PFSK-1 (cell line): ENCODE data around the gene JAG2.

Source experiments
- FOXP2 ChIP-seq: optimal IDR thresholded peaks from 2 replicates; pipeline ENCODE3; 2011; ENCODE audit warnings: borderline replicate concordance, control low read depth, inconsistent platforms; ENCODE audit not compliant: insufficient read depth; ENCODE audit errors: extremely low read length, extremely low read depth
- POLR2AphosphoS5 ChIP-seq: IDR thresholded peaks from 2 replicates; pipeline ENCODE4 v1.6.1; 2012; ENCODE audit warnings: low read depth, mild to moderate bottlenecking, control low read depth, low read length, moderate library complexity
- TF ChIP-seq, protein P1 (sequence below), 2 experiments: IDR thresholded peaks; 2 replicates each; pipeline versions ENCODE4 v1.6.1 to v1.8.0; 2011 to 2012; ENCODE audit warnings: low read depth in 2 of 2, low read length in 2 of 2, control low read depth in 1 of 2, inconsistent platforms in 1 of 2, mild to moderate bottlenecking in 1 of 2, moderate library complexity in 1 of 2; ENCODE audit not compliant: insufficient read depth in 1 of 2

DNA sequence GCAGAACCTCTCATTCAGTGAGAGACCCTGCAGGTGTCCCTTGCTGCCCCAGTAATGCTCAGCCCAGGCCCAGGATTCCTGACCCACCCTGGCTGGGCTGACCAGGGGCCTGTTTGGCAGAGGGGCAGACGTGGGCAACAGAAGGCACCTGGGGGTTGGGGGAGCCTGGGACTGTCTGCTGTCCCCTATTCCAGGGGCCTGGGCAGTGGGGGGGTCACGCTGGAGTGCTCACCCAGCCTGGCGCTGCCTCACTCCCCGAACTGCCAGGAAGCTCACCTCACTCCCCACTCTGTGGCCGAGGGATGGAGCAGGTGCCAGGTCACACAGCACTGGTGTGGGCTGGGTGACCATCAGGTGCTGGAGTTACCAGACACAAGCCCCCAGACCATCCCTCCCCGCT lies 35.1 kb upstream of the JAG2 start:
- no peak for TF ChIP-seq POLR2AphosphoS5
- TF ChIP-seq FOXP2 = no peak
- TF ChIP-seq, protein P1, sequence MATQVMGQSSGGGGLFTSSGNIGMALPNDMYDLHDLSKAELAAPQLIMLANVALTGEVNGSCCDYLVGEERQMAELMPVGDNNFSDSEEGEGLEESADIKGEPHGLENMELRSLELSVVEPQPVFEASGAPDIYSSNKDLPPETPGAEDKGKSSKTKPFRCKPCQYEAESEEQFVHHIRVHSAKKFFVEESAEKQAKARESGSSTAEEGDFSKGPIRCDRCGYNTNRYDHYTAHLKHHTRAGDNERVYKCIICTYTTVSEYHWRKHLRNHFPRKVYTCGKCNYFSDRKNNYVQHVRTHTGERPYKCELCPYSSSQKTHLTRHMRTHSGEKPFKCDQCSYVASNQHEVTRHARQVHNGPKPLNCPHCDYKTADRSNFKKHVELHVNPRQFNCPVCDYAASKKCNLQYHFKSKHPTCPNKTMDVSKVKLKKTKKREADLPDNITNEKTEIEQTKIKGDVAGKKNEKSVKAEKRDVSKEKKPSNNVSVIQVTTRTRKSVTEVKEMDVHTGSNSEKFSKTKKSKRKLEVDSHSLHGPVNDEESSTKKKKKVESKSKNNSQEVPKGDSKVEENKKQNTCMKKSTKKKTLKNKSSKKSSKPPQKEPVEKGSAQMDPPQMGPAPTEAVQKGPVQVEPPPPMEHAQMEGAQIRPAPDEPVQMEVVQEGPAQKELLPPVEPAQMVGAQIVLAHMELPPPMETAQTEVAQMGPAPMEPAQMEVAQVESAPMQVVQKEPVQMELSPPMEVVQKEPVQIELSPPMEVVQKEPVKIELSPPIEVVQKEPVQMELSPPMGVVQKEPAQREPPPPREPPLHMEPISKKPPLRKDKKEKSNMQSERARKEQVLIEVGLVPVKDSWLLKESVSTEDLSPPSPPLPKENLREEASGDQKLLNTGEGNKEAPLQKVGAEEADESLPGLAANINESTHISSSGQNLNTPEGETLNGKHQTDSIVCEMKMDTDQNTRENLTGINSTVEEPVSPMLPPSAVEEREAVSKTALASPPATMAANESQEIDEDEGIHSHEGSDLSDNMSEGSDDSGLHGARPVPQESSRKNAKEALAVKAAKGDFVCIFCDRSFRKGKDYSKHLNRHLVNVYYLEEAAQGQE (IDR thresholded peaks at IDR 0.05; ENCODE audit: insufficient read depth in 1 of 2, low read depth in 2 of 2, low read length in 2 of 2) = no peak
